HepG2 (cell line): ENCODE measurements around the gene KATNB1.

ENCODE experiments used
- ATM ChIP-seq: fragments of 450-650 bp; IDR thresholded peaks from 2 replicates; pipeline ENCODE4 v1.7.1; 2017; ENCODE audit warnings: mild to moderate bottlenecking, borderline replicate concordance
- SIN3A ChIP-seq: IDR thresholded peaks from 2 replicates; pipeline ENCODE4 v1.6.1; 2011; ENCODE audit warnings: low read depth, mild to moderate bottlenecking, control low read depth, low read length, borderline replicate concordance
- ZBTB21 ChIP-seq: sonication (generic); formaldehyde crosslinking; IDR thresholded peaks from 2 replicates; pipeline ENCODE4 v1.4.0; 2020; ENCODE audit warnings: missing genetic modification reagents

- no peak for TF ChIP-seq ATM
- no peak for TF ChIP-seq ZBTB21 (CRISPR knock-in tag)
- TF ChIP-seq SIN3A: no peak
Observed at GRCh38 chr16:57761957-57762356, 26.4 kb downstream of the KATNB1 start.
